IMR-90 (cell line): ENCODE data around the gene MARCHF7. TPM values are rescaled to one million over a fixed set of nuclear protein-coding genes. Genes with fewer than 3 reads are reported as not detected.

ENCODE experiments used
- ATAC-seq: fragments of 200-7000 bp; cut with Tn5 transposase; 2 replicates; pipeline ENCODE4 v1.9.1; 2020; ENCODE audit warnings: low read depth, mild to moderate bottlenecking, moderate library complexity
- BruUV-seq: library from RNA; stranded (reverse); fragments of 400-500 nt; replicated peaks from 2 replicates; lab custom pipeline; 2021; lab: Mats Ljungman, UMichigan
- CTCF ChIA-PET: fragments of 300-600 bp; formaldehyde crosslinking; extraction: SDS; loops from one replicate; lab custom pipeline; 2021; ENCODE audit warnings: antibody characterized with exemption; lab: Yijun Ruan, JAX
- POLR2A ChIA-PET: fragments of 300-600 bp; sonication (Branson Sonifier 250); formaldehyde crosslinking; loops from one replicate; lab custom pipeline; 2022; ENCODE audit warnings: antibody characterized with exemption; ENCODE audit not compliant: unreplicated experiment; lab: Charles Lee
- DNase-seq: peaks from one replicate; pipeline ENCODE4 v3.0.0; 2013
- H2AFZ ChIP-seq: replicated peaks from 2 replicates; pipeline ENCODE3; 2013; ENCODE audit warnings: low read length, mild to moderate bottlenecking; ENCODE audit not compliant: poor library complexity
- H2AK5ac ChIP-seq: 2 replicates; pipeline ENCODE4 v1.6.1; 2013; ENCODE audit warnings: low read depth, low read length, inconsistent platforms
- H2AK9ac ChIP-seq: replicated peaks from 2 replicates; pipeline ENCODE3; 2013; ENCODE audit warnings: mild to moderate bottlenecking, low read depth, low read length, moderate library complexity; ENCODE audit not compliant: poor library complexity
- H2BK120ac ChIP-seq: 2 replicates; pipeline ENCODE4 v1.6.1; 2013; ENCODE audit warnings: low read depth, low read length, inconsistent platforms
- H2BK15ac ChIP-seq: 3 replicates; pipeline ENCODE4 v1.6.1; 2013; ENCODE audit warnings: low read depth, low read length, inconsistent platforms
- H2BK20ac ChIP-seq: 2 replicates; pipeline ENCODE4 v1.6.1; 2013; ENCODE audit warnings: low read depth, mild to moderate bottlenecking, inconsistent platforms, low read length, moderate library complexity
- H2BK5ac ChIP-seq: 2 replicates; pipeline ENCODE4 v1.6.1; 2013; ENCODE audit warnings: mild to moderate bottlenecking, low read depth, low read length, inconsistent platforms; ENCODE audit not compliant: poor library complexity, severe bottlenecking
- H3K14ac ChIP-seq: replicated peaks from 2 replicates; pipeline ENCODE4 v1.6.1; 2013; ENCODE audit warnings: low read depth, low read length, inconsistent platforms
- H3K18ac ChIP-seq: 2 replicates; pipeline ENCODE4 v1.6.1; 2013; ENCODE audit warnings: low read depth, low read length, control low read depth
- H3K23ac ChIP-seq: 2 replicates; pipeline ENCODE4 v1.6.1; 2013; ENCODE audit warnings: low read depth, low read length, inconsistent platforms
- H3K27ac ChIP-seq: 2 replicates; pipeline ENCODE4 v1.5.1; 2013; ENCODE audit warnings: mild to moderate bottlenecking, control low read depth, low read length; ENCODE audit not compliant: insufficient read depth
- H3K27me3 ChIP-seq: 2 replicates; pipeline ENCODE4 v1.6.1; 2013; ENCODE audit warnings: low read length; ENCODE audit not compliant: control insufficient read depth, insufficient read depth
- H3K36me3 ChIP-seq: 2 replicates; pipeline ENCODE4 v1.6.1; 2013; ENCODE audit warnings: low read length, mixed read lengths; ENCODE audit not compliant: control insufficient read depth, insufficient read depth
- H3K4ac ChIP-seq: 2 replicates; pipeline ENCODE4 v1.6.1; 2013; ENCODE audit warnings: low read depth, low read length, inconsistent platforms
- H3K4me1 ChIP-seq: 2 replicates; pipeline ENCODE4 v1.6.1; 2013; ENCODE audit warnings: low read length, mixed read lengths; ENCODE audit not compliant: control insufficient read depth, insufficient read depth
- H3K4me2 ChIP-seq: 2 replicates; pipeline ENCODE4 v1.6.1; 2013; ENCODE audit warnings: low read depth, mild to moderate bottlenecking, control low read depth, low read length, moderate library complexity
- H3K4me3 ChIP-seq: 2 replicates; pipeline ENCODE4 v1.5.1; 2013; ENCODE audit warnings: low read depth, mild to moderate bottlenecking, control low read depth, low read length, moderate library complexity; ENCODE audit not compliant: insufficient read depth
- H3K56ac ChIP-seq: 2 replicates; pipeline ENCODE4 v1.6.1; 2013; ENCODE audit warnings: low read length, inconsistent platforms; ENCODE audit not compliant: insufficient read depth; ENCODE audit errors: extremely low read depth
- H3K79me1 ChIP-seq, 2 experiments: 2 replicates each; pipeline ENCODE4 v1.6.1; 2013; ENCODE audit warnings: low read length in 2 of 2, inconsistent platforms in 1 of 2, low read depth in 1 of 2
- H3K9ac ChIP-seq: 2 replicates; pipeline ENCODE4 v1.6.1; 2013; ENCODE audit warnings: low read depth, low read length, control low read depth
- H3K9me1 ChIP-seq: 2 replicates; pipeline ENCODE4 v1.6.1; 2013; ENCODE audit warnings: low read length, inconsistent platforms; ENCODE audit not compliant: insufficient read depth
- H3K9me3 ChIP-seq: 2 replicates; pipeline ENCODE4 v1.6.1; 2013; ENCODE audit warnings: low read length; ENCODE audit not compliant: control insufficient read depth, insufficient read depth
- H4K20me1 ChIP-seq: 2 replicates; pipeline ENCODE4 v1.6.1; 2013; ENCODE audit warnings: low read length, inconsistent platforms; ENCODE audit not compliant: insufficient read depth
- H4K5ac ChIP-seq: 2 replicates; pipeline ENCODE4 v1.6.1; 2013; ENCODE audit warnings: mild to moderate bottlenecking, low read depth, low read length, control low read depth
- H4K8ac ChIP-seq, 2 experiments: 2 replicates each; pipeline ENCODE4 v1.6.1; 2013; ENCODE audit warnings: low read depth in 2 of 2, low read length in 2 of 2, control low read depth in 1 of 2, inconsistent platforms in 1 of 2
- H4K91ac ChIP-seq: 2 replicates; pipeline ENCODE4 v1.6.1; 2013; ENCODE audit warnings: low read depth, low read length, inconsistent platforms; ENCODE audit not compliant: insufficient read depth
- BHLHE40 ChIP-seq: fragments of 150-350 bp; IDR thresholded peaks from 2 replicates; pipeline ENCODE4 v1.6.1; 2016; ENCODE audit warnings: mild to moderate bottlenecking, low read depth, low read length
- FOS ChIP-seq: fragments of 150-350 bp; IDR thresholded peaks from 2 replicates; pipeline ENCODE4 v1.6.1; 2016; ENCODE audit warnings: low read depth, low read length
- MXI1 ChIP-seq: IDR thresholded peaks from 2 replicates; pipeline ENCODE4 v1.6.1; 2012; ENCODE audit warnings: low read depth, mild to moderate bottlenecking, low read length, moderate library complexity, borderline replicate concordance
- NFE2L2 ChIP-seq: fragments of 150-350 bp; IDR thresholded peaks from 2 replicates; pipeline ENCODE4 v1.6.1; 2016; ENCODE audit warnings: low read depth, mild to moderate bottlenecking, low read length
- POLR2A ChIP-seq: IDR thresholded peaks from 2 replicates; pipeline ENCODE4 v1.6.1; 2012; ENCODE audit warnings: mild to moderate bottlenecking, low read depth, low read length
- RAD21 ChIP-seq: IDR thresholded peaks from 2 replicates; pipeline ENCODE4 v1.6.1; 2012; ENCODE audit warnings: low read length, improper control_type of control experiment
- RFX5 ChIP-seq: IDR thresholded peaks from 2 replicates; pipeline ENCODE4 v1.8.0; 2012; ENCODE audit warnings: low read depth, mild to moderate bottlenecking, low read length, moderate library complexity
- SMC3 ChIP-seq: fragments of 150-350 bp; IDR thresholded peaks from 2 replicates; pipeline ENCODE4 v1.6.1; 2016; ENCODE audit warnings: low read depth, mild to moderate bottlenecking, antibody characterized with exemption, low read length, moderate library complexity
- WGBS, 2 experiments: methylation state at CpG; one replicate each; pipeline versions ENCODE4 v1.1.5 to v1.1.7; 2013; ENCODE audit warnings: missing lambda C conversion rate in 2 of 2; ENCODE audit not compliant: insufficient read length in 1 of 2; ENCODE audit errors: extremely low coverage in 2 of 2; 5-methylcytosine and 5-hydroxymethylcytosine counted together
- dilution Hi-C: fragments of 300-500 bp; cut with HindIII; formaldehyde crosslinking; loops from one replicate; pipeline ENCODE4 v1.14.3; 2018; ENCODE audit warnings: low sequenced_read_pairs; ENCODE audit not compliant: unreplicated experiment
- in situ Hi-C: fragments of 300-500 bp; cut with MboI; formaldehyde crosslinking; loops from 3 replicates; pipeline ENCODE4 v1.14.3; 2019; ENCODE audit warnings: low sequenced_read_pairs, inconsistent platforms, mixed read lengths
- intact Hi-C: fragments of 100-400 bp; cut with micrococcal nuclease; formaldehyde crosslinking; loops from 2 replicates; pipeline ENCODE4 v1.10.0; 2022
- polyA plus RNA-seq, 3 experiments: library from polyadenylated mRNA; depleted of rRNA; stranded (reverse); fragments of >200 nt; gene quantifications; 2 replicates each; pipeline ENCODE4 v1.2.3, GENCODE V29; 2012; ENCODE audit warnings: low replicate concordance in 1 of 3
- total RNA-seq: library from RNA; depleted of rRNA; stranded (reverse); fragments of >200 nt; gene quantifications from 2 replicates; pipeline ENCODE4 v1.2.3, GENCODE V29; 2012
- TF ChIP-seq, protein P1 (sequence below): fragments of 150-350 bp; IDR thresholded peaks from 2 replicates; pipeline ENCODE4 v1.6.1; 2017; ENCODE audit warnings: mild to moderate bottlenecking, antibody characterized with exemption, low read length, low read depth

MARCHF7 gene
- total and polyA plus RNA-seq, 2 of the 4 experiments (the other 2 are of a cell fraction), result 59.1 to 193 TPM

DNA sequence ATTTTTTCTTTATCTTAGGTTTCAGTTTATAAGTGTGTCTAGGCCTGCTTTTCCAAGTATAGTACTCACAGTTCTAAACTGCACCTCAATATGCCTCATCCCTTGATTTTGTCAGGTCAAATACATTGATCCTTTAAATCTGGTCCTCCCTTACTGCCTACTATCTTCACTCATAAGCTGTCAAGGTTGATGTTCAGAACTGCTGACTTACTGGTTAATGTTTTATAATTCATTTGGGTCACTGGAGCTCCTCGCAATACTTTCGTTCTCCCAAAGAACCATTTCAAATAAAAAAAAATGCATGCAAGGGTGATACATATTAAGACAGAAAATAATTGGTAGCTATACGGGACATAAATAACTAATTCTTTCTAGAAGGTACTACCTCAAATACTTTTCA is 41.3 kb upstream of the MARCHF7 start:
- WGBS, 2 experiments, result no CpG with 5 or more reads among the region's 3 CpGs
- POLR2A ChIA-PET, result no interaction called here

More for the DNA sequence above, 41.3 kb upstream of the MARCHF7 start:
- no peak overlapping the region for H3K4ac ChIP-seq
- H3K4me3 ChIP-seq, result no peak overlapping the region
- no peaks in the 10 kb centered on the region for H3K4me1 ChIP-seq
- H4K91ac ChIP-seq, result no peak overlapping the region
- H3K14ac ChIP-seq, result no peak overlapping the region
- no peak overlapping the region for H2BK20ac ChIP-seq
- no peak overlapping the region for H4K8ac ChIP-seq
- BruUV-seq, result no TSS peak
- H3K4me2 ChIP-seq, result no peak overlapping the region
- H3K9ac ChIP-seq, result no peak overlapping the region
- no peak overlapping the region for H3K18ac ChIP-seq
- no peak overlapping the region for H3K27ac ChIP-seq
- CTCF ChIA-PET, result no interaction called here
- H2AK5ac ChIP-seq, result no peak overlapping the region
- H2BK5ac ChIP-seq, result no peak overlapping the region
- in situ Hi-C loops (no loop called here), intact Hi-C loops (no loop called here), dilution Hi-C loops (no loop called here)
- TF ChIP-seq NFE2L2 (no peak), BHLHE40 (no peak), MXI1 (no peak), RAD21 (no peak), SMC3 (no peak), POLR2A (no peak), FOS (no peak), RFX5 (no peak)
- TF ChIP-seq, protein P1, sequence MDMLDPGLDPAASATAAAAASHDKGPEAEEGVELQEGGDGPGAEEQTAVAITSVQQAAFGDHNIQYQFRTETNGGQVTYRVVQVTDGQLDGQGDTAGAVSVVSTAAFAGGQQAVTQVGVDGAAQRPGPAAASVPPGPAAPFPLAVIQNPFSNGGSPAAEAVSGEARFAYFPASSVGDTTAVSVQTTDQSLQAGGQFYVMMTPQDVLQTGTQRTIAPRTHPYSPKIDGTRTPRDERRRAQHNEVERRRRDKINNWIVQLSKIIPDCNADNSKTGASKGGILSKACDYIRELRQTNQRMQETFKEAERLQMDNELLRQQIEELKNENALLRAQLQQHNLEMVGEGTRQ, result no peak
- H2AK9ac ChIP-seq, result no peak overlapping the region
- H3K56ac ChIP-seq, result no peak overlapping the region
- no peaks in the 10 kb centered on the region for H4K20me1 ChIP-seq
- DNase-seq, result no peak
- H3K79me1 ChIP-seq, result no peaks in the 10 kb centered on the region
- no peaks in the 10 kb centered on the region for H3K9me3 ChIP-seq
- H3K23ac ChIP-seq, result no peak overlapping the region
- no peak for ATAC-seq
- H2BK120ac ChIP-seq, result no peak overlapping the region
- no peak overlapping the region for H4K5ac ChIP-seq
- no peak overlapping the region for H2BK15ac ChIP-seq
- H3K9me1 ChIP-seq, result no peaks in the 10 kb centered on the region
- H3K36me3 ChIP-seq, result no peaks in the 10 kb centered on the region
- no peaks in the 10 kb centered on the region for H3K27me3 ChIP-seq
- no peak overlapping the region for H2AFZ ChIP-seq
